Ovary (tissue), 3 donors: ENCODE measurements around the gene SORCS2.

Experiments
- CTCF ChIP-seq, 3 donors: fragments of 450-650 bp in 2 of 3; fragments of 200-600 bp in 1 of 3; IDR thresholded peaks; one replicate each; pipeline versions ENCODE4 v1.5.1 to v1.8.0; 2016 to 2022; ENCODE audit warnings: antibody characterized with exemption in 3 of 3, mild to moderate bottlenecking in 1 of 3
- POLR2A ChIP-seq: fragments of 450-650 bp; IDR thresholded peaks from one replicate; pipeline ENCODE4 v1.6.1; 2017; ENCODE audit warnings: antibody characterized with exemption, mild to moderate bottlenecking, moderate library complexity
- donor health status: DM: no; HTN: no; CAD: no.

GRCh38 chr4:7326693-7327340 is 134.5 kb downstream of the SORCS2 start:
- TF ChIP-seq CTCF (IDR thresholded peaks at IDR 0.05) (no peak), POLR2A (no peak)
